A549 (cell line): ENCODE measurements around the gene EXOC4. TPM values are rescaled to one million over a fixed set of nuclear protein-coding genes. Genes with fewer than 3 reads are reported as not detected.

Source experiments
- ATAC-seq, 2 experiments: fragments of 200-7000 bp in 1 of 2; fragments of >200 bp in 1 of 2; cut with Nextera tagmentation in 1 of 2; cut with Tn5 transposase in 1 of 2; 3 replicates each; pipeline versions ENCODE4 v1.8.0 to v1.9.1; 2018 to 2020; ENCODE audit warnings: mild to moderate bottlenecking in 1 of 2, moderate library complexity in 1 of 2
- CTCF ChIA-PET: fragments of 300-600 bp; sonication (Branson Sonifier 250); formaldehyde crosslinking; extraction: SDS; loops from one replicate; lab custom pipeline; 2021; ENCODE audit warnings: antibody characterized with exemption, inconsistent platforms; lab: Yijun Ruan, JAX
- POLR2A ChIA-PET: fragments of 350-600 bp; formaldehyde crosslinking; extraction: SDS; loops from one replicate; lab custom pipeline; 2021; ENCODE audit warnings: antibody characterized with exemption, inconsistent platforms; lab: Yijun Ruan, JAX
- DNase-seq, 2 experiments: peaks; one replicate each; pipeline versions ENCODE4 v3.0.0 to v3.0.0-alpha.2; 2011 to 2016; ENCODE audit warnings: low read depth in 1 of 2, low spot score in 1 of 2
- FAIRE-seq: peaks from 2 replicates; lab custom pipeline; 2011; peaks lifted over from hg19 to GRCh38; lab: Jason Lieb, UNC
- H3K27ac ChIP-seq, 2 experiments: fragments of >200 bp; sonication (Bioruptor Twin); formaldehyde crosslinking; 3 replicates each; pipeline ENCODE4 v1.5.1; 2016 to 2017
- H3K4me1 ChIP-seq: fragments of >200 bp; sonication (Bioruptor Twin); formaldehyde crosslinking; 3 replicates; pipeline ENCODE4 v1.6.1; 2016
- H3K4me2 ChIP-seq: fragments of >200 bp; sonication (Bioruptor Twin); formaldehyde crosslinking; 3 replicates; pipeline ENCODE4 v1.6.1; 2016
- H3K4me3 ChIP-seq: fragments of >200 bp; sonication (Bioruptor Twin); formaldehyde crosslinking; 3 replicates; pipeline ENCODE4 v1.5.1; 2016
- H3K9me3 ChIP-seq: fragments of >200 bp; sonication (Bioruptor Twin); formaldehyde crosslinking; 3 replicates; pipeline ENCODE4 v1.6.1; 2016
- CBX2 ChIP-seq: fragments of 200-600 bp; sonication (generic); IDR thresholded peaks from 2 replicates; pipeline ENCODE4 v1.6.1; 2016; ENCODE audit warnings: low read depth, mild to moderate bottlenecking, borderline replicate concordance
- CHD2 ChIP-seq: fragments of 150-350 bp; IDR thresholded peaks from 2 replicates; pipeline ENCODE4 v1.6.1; 2014; ENCODE audit warnings: low read length; ENCODE audit not compliant: partially characterized antibody
- EHF ChIP-seq: fragments of 250-450 bp; sonication (Bioruptor Pico); IDR thresholded peaks from 2 replicates; pipeline ENCODE4 v1.5.0; 2020; ENCODE audit warnings: mild to moderate bottlenecking
- EP300 ChIP-seq, 2 experiments: fragments of >200 bp; sonication (Bioruptor Twin); formaldehyde crosslinking; IDR thresholded peaks; 2 replicates in 1 of 2; 3 replicates in 1 of 2; pipeline ENCODE4 v1.6.1; 2016 to 2017
- FOSB ChIP-seq: fragments of 250-450 bp; sonication (Bioruptor Pico); IDR thresholded peaks from 2 replicates; pipeline ENCODE4 v1.5.0; 2020; ENCODE audit warnings: mild to moderate bottlenecking, moderate library complexity
- GATA3 ChIP-seq: IDR thresholded peaks from 2 replicates; pipeline ENCODE4 v1.6.1; 2012; ENCODE audit warnings: borderline replicate concordance
- HEYL ChIP-seq: fragments of 250-450 bp; sonication (Bioruptor Pico); IDR thresholded peaks from 2 replicates; pipeline ENCODE4 v1.8.0; 2021; ENCODE audit warnings: mild to moderate bottlenecking, moderate library complexity
- HOXB13 ChIP-seq: fragments of 250-450 bp; sonication (Bioruptor Pico); IDR thresholded peaks from 2 replicates; pipeline ENCODE4 v1.5.0; 2020; ENCODE audit warnings: low read depth, mild to moderate bottlenecking, moderate library complexity
- HOXB5 ChIP-seq: fragments of 250-450 bp; sonication (Bioruptor Pico); IDR thresholded peaks from 2 replicates; pipeline ENCODE4 v1.5.0; 2020; ENCODE audit warnings: mild to moderate bottlenecking, moderate library complexity
- KDM5A ChIP-seq: fragments of 200-600 bp; sonication (generic); IDR thresholded peaks from 2 replicates; pipeline ENCODE4 v1.6.1; 2016; ENCODE audit warnings: antibody characterized with exemption, mild to moderate bottlenecking
- NFE2L2 ChIP-seq: fragments of 150-350 bp; conservative IDR thresholded peaks from 2 replicates; pipeline ENCODE4 v1.6.1; 2014; ENCODE audit warnings: low read length
- NR3C1 ChIP-seq: fragments of >200 bp; sonication (Bioruptor Twin); formaldehyde crosslinking; IDR thresholded peaks from 3 replicates; pipeline ENCODE4 v1.6.1; 2017
- PHF8 ChIP-seq: fragments of 200-600 bp; sonication (generic); IDR thresholded peaks from 2 replicates; pipeline ENCODE4 v1.6.1; 2016; ENCODE audit warnings: low read depth, mild to moderate bottlenecking, antibody characterized with exemption, moderate library complexity, borderline replicate concordance
- POLR2AphosphoS2 ChIP-seq: conservative IDR thresholded peaks from 2 replicates; pipeline ENCODE4 v1.6.1; 2012; ENCODE audit warnings: low read length, improper control_type of control experiment, inconsistent platforms
- RAD21 ChIP-seq, 2 experiments: fragments of >200 bp in 1 of 2; sonication (Bioruptor Twin) in 1 of 2; formaldehyde crosslinking in 1 of 2; IDR thresholded peaks in 1 of 2; conservative IDR thresholded peaks in 1 of 2; 2 replicates in 1 of 2; 3 replicates in 1 of 2; pipeline ENCODE4 v1.6.1; 2012 to 2018; ENCODE audit warnings: inconsistent platforms in 1 of 2
- RCOR1 ChIP-seq: fragments of 150-350 bp; IDR thresholded peaks from 2 replicates; pipeline ENCODE4 v1.6.1; 2014; ENCODE audit warnings: antibody characterized with exemption, low read length, low read depth
- SREBF2 ChIP-seq: fragments of 450-650 bp; IDR thresholded peaks from 2 replicates; pipeline ENCODE4 v1.6.1; 2014; ENCODE audit warnings: mild to moderate bottlenecking, moderate library complexity
- TFCP2L1 ChIP-seq: fragments of 250-450 bp; sonication (Bioruptor Pico); IDR thresholded peaks from 2 replicates; pipeline ENCODE4 v1.5.0; 2021; ENCODE audit warnings: mild to moderate bottlenecking
- TP53 ChIP-seq: fragments of 250-450 bp; sonication (Bioruptor Pico); IDR thresholded peaks from 2 replicates; pipeline ENCODE4 v1.5.0; 2021; ENCODE audit warnings: mild to moderate bottlenecking, moderate library complexity
- ZFP36 ChIP-seq: fragments of 450-650 bp; IDR thresholded peaks from 2 replicates; pipeline ENCODE4 v1.6.1; 2014; ENCODE audit warnings: borderline replicate concordance; ENCODE audit not compliant: partially characterized antibody
- ZNF302 ChIP-seq: fragments of 250-450 bp; sonication (Bioruptor Pico); IDR thresholded peaks from 2 replicates; pipeline ENCODE4 v1.9.0; 2021; ENCODE audit warnings: inconsistent platforms, mild to moderate bottlenecking, moderate library complexity
- polyA plus RNA-seq, 4 experiments: library from polyadenylated mRNA; depleted of rRNA in 3 of 4; stranded (reverse); fragments of >200 nt; fragmentation: RNase III in 1 of 4; extraction: RNeasy Plus Mini Kit Qiagen cat#74134 plus additional on column Dnase treatment in 1 of 4; gene quantifications; 2 replicates in 3 of 4; 3 replicates in 1 of 4; pipeline ENCODE4 v1.2.3, GENCODE V29; 2011 to 2017
- TF ChIP-seq, protein P1 (sequence below): fragments of 150-350 bp; IDR thresholded peaks from 2 replicates; pipeline ENCODE4 v1.6.1; 2014; ENCODE audit warnings: low read depth, mild to moderate bottlenecking, low read length
- TF ChIP-seq, protein P2 (sequence below): IDR thresholded peaks from 2 replicates; pipeline ENCODE4 v1.6.1; 2012
- TF ChIP-seq, protein P3 (sequence below): IDR thresholded peaks from 2 replicates; pipeline ENCODE4 v1.6.1; 2012
- TF ChIP-seq, protein P4 (sequence below): fragments of 200-600 bp; sonication (generic); IDR thresholded peaks from 2 replicates; pipeline ENCODE4 v1.6.1; 2016; ENCODE audit warnings: antibody characterized with exemption, mild to moderate bottlenecking, moderate library complexity
- TF ChIP-seq, protein P5 (sequence below): fragments of >200 bp; sonication (Bioruptor Twin); formaldehyde crosslinking; IDR thresholded peaks from 2 replicates; pipeline ENCODE4 v1.6.1; 2016

The EXOC4 gene
- polyA plus RNA-seq, 2 of the 4 experiments (the other 2 are of a cell fraction): 33.4 to 73.1 TPM

DNA sequence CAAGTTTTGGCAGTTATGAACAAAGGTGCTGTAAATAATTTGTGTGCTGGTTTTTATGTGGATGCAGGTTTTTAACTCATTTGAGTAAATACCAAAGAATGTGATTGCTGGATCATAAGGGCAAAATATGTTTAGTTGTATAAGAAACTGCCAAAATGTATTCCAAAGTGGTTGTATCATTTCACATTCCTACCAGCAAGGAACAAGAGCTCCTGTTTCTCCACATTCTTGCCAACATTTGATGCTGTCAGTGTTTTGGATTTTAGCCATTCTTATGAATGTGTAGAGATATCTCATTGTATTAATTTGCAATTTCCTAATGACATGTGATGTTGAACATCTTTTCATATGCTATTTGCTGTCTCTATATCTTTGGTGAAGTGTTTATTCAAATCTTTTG is 666.9 kb downstream of the EXOC4 start:
- ATAC-seq: no peak
- H3K9me3 ChIP-seq: peaks cover 11% of the 10 kb centered on the region; the same call in 2 of the 3 replicates
- H3K4me1 ChIP-seq: no peaks in the 10 kb centered on the region
- H3K27ac ChIP-seq: no peak overlapping the region
- ChIA-PET POLR2A (no interaction called here), CTCF (no interaction called here)
- TF ChIP-seq, protein P1, sequence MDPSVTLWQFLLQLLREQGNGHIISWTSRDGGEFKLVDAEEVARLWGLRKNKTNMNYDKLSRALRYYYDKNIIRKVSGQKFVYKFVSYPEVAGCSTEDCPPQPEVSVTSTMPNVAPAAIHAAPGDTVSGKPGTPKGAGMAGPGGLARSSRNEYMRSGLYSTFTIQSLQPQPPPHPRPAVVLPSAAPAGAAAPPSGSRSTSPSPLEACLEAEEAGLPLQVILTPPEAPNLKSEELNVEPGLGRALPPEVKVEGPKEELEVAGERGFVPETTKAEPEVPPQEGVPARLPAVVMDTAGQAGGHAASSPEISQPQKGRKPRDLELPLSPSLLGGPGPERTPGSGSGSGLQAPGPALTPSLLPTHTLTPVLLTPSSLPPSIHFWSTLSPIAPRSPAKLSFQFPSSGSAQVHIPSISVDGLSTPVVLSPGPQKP: no peak
- TF ChIP-seq RCOR1 (no peak), RAD21 (conservative IDR thresholded peaks at IDR 0.05 in 1 of 2, IDR thresholded peaks at IDR 0.05 in 1 of 2) (no peak), EHF (CRISPR knock-in tag) (no peak), ZNF302 (CRISPR knock-in tag) (no peak), HOXB5 (CRISPR knock-in tag) (no peak), POLR2AphosphoS2 (no peak), PHF8 (no peak), KDM5A (no peak), CBX2 (no peak), FOSB (CRISPR knock-in tag) (no peak), GATA3 (no peak), HOXB13 (CRISPR knock-in tag) (no peak), CHD2 (no peak)
- TF ChIP-seq, protein P2, sequence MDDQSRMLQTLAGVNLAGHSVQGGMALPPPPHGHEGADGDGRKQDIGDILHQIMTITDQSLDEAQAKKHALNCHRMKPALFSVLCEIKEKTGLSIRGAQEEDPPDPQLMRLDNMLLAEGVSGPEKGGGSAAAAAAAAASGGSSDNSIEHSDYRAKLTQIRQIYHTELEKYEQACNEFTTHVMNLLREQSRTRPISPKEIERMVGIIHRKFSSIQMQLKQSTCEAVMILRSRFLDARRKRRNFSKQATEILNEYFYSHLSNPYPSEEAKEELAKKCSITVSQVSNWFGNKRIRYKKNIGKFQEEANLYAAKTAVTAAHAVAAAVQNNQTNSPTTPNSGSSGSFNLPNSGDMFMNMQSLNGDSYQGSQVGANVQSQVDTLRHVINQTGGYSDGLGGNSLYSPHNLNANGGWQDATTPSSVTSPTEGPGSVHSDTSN: no peak
- TF ChIP-seq, protein P3, sequence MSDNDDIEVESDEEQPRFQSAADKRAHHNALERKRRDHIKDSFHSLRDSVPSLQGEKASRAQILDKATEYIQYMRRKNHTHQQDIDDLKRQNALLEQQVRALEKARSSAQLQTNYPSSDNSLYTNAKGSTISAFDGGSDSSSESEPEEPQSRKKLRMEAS: no peak
- no peak for FAIRE-seq
- H3K4me2 ChIP-seq: no peak overlapping the region
- DNase-seq: no peak
- H3K4me3 ChIP-seq: no peak overlapping the region

DNA sequence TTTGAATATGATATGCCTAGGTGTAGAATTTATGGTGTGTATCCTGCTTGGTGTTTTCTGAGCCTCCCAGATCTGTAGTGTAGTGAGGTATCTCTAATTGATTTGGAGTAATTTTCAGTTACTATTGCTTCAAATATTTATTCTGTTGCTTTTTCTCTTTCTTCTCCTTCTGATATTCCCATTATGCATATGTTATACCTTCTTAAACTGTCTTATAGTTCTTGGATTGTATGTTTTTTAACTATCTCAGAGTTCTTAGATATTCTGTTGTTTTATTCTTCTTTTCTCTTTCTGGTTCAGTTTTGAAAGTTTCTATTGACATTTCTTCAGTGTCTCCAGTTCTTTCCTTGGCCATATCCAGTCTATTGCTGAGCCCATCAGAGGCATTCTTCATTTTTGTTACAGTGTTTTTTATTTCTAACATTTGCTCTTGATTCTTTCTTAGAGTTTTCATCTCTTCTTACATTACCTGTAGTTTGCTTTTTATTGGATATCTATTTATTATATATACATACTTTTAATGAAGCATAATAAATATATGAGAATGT is 668.8 kb downstream of the EXOC4 start:
- no peak for TF ChIP-seq POLR2AphosphoS2
- TF ChIP-seq HEYL (CRISPR knock-in tag): no peak
- TF ChIP-seq RCOR1: no peak
- TF ChIP-seq SREBF2: no peak
- TF ChIP-seq NFE2L2: no peak
- TF ChIP-seq GATA3: no peak
- TF ChIP-seq EP300 (IDR thresholded peaks at IDR 0.05): no peak
- no peak for TF ChIP-seq NR3C1
- no peak for TF ChIP-seq PHF8
- TF ChIP-seq, protein P4, sequence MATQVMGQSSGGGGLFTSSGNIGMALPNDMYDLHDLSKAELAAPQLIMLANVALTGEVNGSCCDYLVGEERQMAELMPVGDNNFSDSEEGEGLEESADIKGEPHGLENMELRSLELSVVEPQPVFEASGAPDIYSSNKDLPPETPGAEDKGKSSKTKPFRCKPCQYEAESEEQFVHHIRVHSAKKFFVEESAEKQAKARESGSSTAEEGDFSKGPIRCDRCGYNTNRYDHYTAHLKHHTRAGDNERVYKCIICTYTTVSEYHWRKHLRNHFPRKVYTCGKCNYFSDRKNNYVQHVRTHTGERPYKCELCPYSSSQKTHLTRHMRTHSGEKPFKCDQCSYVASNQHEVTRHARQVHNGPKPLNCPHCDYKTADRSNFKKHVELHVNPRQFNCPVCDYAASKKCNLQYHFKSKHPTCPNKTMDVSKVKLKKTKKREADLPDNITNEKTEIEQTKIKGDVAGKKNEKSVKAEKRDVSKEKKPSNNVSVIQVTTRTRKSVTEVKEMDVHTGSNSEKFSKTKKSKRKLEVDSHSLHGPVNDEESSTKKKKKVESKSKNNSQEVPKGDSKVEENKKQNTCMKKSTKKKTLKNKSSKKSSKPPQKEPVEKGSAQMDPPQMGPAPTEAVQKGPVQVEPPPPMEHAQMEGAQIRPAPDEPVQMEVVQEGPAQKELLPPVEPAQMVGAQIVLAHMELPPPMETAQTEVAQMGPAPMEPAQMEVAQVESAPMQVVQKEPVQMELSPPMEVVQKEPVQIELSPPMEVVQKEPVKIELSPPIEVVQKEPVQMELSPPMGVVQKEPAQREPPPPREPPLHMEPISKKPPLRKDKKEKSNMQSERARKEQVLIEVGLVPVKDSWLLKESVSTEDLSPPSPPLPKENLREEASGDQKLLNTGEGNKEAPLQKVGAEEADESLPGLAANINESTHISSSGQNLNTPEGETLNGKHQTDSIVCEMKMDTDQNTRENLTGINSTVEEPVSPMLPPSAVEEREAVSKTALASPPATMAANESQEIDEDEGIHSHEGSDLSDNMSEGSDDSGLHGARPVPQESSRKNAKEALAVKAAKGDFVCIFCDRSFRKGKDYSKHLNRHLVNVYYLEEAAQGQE: no peak
- TF ChIP-seq TFCP2L1 (CRISPR knock-in tag): no peak
- TF ChIP-seq TP53 (CRISPR knock-in tag): no peak
- TF ChIP-seq, protein P5, sequence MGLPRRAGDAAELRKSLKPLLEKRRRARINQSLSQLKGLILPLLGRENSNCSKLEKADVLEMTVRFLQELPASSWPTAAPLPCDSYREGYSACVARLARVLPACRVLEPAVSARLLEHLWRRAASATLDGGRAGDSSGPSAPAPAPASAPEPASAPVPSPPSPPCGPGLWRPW: no peak
- no peak for TF ChIP-seq ZFP36
- Histone ChIP-seq H3K9me3 (peaks cover 11% of the 10 kb centered on the region; the same call in 2 of the 3 replicates), H3K27ac (no peak overlapping the region), H3K4me3 (no peak overlapping the region), H3K4me2 (no peak overlapping the region), H3K4me1 (no peaks in the 10 kb centered on the region)
- no peak for FAIRE-seq
- CTCF ChIA-PET: no interaction called here
- POLR2A ChIA-PET: no interaction called here
- ATAC-seq: no peak
- no peak for DNase-seq
